ENCODE results near the gene ITGB4.
A peak's percentile ranks its signal among the peaks of the same experiment; 100 is the strongest.

ITGB4 gene

DNA sequence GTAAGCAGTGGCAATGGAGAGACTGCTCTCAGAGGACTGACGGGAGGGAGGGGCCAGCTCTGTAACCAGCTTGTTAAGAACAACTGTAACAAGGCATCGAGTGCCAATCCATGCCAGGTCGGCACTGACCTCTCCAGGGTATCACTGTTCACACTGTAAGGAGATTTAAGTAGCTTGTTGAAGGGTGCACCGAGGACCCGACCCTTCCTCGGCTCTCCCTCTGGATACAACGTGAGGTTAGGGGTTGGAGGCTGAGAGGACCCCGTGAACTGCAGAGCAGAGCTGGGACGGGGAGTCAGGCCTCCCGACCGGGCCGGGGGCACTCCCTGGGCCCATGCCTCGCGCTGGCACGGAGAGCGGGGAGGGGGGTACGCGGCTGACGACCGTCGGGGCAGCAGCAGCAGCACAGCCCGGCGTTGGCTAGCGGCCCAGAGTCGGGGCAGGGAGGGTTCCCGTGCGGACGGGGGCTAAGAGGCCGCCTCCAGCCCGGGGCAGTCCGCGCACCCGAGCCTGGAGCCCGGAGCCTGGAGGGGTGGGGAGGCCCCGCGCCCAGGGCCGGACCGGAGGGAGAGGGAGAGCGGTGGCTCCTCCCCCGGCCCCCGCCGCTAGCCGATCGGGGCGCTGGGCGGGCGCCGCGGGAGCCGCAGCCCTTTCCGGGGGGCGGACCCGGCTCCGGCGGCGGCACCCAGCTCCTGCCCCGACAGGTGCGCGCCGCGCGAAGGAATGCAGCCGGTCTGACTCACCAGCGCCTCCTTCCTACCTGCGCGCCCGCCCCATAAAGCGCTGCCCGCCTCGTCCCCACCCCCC is at the start of gene ITGB4:
TSS of gene ITGB4 (plus strand) at position 804 of the 807 bp plus-strand sequence. CDS start 3,245 bp downstream, outside the sequence.
- H3K4me3 ChIP-seq (ENCODE audit: low read length), result no peak within 1 kb of the TSS
- no peak for DNase-seq (ENCODE audit: low read depth)

DNA sequence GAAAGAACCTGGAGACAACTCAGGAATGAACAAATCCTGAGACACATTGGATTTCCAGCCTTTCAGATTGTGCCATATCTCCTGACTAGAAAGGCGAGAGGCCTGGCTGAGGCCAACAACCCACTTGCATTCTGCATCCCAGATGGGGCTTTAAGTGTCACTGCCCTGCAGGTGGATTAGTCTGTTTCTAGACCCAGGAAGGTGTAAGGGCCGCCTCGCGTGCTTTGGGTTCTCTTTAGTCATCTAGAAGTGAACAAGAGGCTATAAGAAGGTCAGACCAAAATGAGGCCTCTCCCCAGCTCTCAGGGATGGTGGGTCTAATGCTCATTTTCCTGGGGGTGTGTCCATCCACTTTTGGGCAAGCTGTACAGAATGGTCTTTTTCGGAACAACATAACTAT is 49.2 kb upstream of the ITGB4 start:
- DNase-seq (ENCODE audit: low read depth), result no peak
- H3K4me3 ChIP-seq (ENCODE audit: low read length), result no peak overlapping the region
- TF ChIP-seq, protein P1, sequence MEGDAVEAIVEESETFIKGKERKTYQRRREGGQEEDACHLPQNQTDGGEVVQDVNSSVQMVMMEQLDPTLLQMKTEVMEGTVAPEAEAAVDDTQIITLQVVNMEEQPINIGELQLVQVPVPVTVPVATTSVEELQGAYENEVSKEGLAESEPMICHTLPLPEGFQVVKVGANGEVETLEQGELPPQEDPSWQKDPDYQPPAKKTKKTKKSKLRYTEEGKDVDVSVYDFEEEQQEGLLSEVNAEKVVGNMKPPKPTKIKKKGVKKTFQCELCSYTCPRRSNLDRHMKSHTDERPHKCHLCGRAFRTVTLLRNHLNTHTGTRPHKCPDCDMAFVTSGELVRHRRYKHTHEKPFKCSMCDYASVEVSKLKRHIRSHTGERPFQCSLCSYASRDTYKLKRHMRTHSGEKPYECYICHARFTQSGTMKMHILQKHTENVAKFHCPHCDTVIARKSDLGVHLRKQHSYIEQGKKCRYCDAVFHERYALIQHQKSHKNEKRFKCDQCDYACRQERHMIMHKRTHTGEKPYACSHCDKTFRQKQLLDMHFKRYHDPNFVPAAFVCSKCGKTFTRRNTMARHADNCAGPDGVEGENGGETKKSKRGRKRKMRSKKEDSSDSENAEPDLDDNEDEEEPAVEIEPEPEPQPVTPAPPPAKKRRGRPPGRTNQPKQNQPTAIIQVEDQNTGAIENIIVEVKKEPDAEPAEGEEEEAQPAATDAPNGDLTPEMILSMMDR (conservative IDR thresholded peaks at IDR 0.05; ENCODE audit: low read length), result no peak

More for the DNA sequence above, at the start of gene ITGB4:
- TF ChIP-seq, protein P1 (conservative IDR thresholded peaks at IDR 0.05; ENCODE audit: low read length), result no peak

DNA sequence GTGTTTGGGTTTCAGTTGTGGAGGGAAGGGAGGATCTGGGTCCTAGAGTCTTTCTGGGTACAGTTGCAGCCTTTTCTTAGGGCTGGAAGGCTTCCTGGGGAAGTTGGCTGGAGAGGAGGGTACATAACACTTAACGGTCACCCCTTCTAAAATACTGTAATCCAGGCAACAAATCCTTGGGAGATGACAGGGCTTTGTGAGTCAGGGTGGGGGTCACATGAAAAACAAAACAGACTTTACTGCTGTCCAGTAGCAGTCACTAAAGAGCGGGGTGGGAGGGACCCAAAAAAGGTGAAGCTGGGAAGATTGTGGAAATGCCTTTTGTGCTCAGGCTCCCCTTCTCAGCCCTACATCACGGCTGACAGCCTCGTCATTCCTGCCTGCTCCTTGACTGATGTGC is 47.8 kb upstream of the ITGB4 start:
- no peak overlapping the region for H3K4me3 ChIP-seq (ENCODE audit: low read length)
- TF ChIP-seq, protein P1 (conservative IDR thresholded peaks at IDR 0.05; ENCODE audit: low read length), result no peak
- no peak for DNase-seq (ENCODE audit: low read depth)

DNA sequence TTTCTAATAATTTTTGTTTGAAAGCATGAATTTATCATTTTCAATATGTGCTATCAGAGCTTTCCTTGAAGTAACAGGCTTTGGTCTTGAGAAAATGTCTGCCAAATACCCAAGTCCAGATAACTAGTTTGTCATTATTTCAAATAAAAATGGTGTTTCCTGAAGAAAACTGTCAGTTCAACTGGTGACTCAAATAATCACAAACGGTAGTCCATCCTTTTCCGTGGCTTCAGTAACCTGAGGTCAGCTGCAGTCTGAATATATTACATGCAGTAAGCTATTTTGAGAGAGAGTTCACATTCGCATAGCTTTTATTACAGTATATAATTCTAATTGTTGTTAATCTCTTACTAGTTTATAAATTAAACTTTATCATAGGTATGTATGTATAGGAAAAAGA is 44.8 kb upstream of the ITGB4 start:
- no peak overlapping the region for H3K4me3 ChIP-seq (ENCODE audit: low read length)
- TF ChIP-seq, protein P1 (conservative IDR thresholded peaks at IDR 0.05; ENCODE audit: low read length), result no peak
- no peak for DNase-seq (ENCODE audit: low read depth)

DNA sequence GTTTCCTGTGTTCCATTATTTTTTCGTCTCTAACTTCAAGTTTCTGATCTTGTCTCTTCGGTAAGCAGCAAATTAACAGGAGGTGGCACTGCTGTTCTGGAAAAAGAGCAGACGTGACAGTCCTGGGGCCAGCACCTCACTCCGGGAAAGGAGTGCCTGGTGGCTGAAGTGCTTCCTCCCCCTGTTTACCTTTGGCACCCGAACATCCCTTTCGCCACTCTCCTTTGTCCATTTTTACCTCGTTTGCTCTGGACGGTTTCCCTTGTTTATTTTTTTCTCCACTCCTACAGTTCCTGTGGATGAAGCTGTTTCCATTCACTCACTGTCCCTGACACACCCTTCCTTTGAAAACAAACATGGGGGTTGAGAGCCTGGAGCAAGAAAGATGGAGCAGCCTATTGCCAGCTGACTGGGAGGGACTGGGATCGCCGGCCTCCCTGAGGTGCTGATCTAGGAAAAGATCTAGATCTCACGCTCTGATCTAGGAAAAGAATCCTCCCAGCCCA is 41.5 kb upstream of the ITGB4 start:
- peak; percentile 42 for DNase-seq (ENCODE audit: low read depth)
- TF ChIP-seq, protein P1 (conservative IDR thresholded peaks at IDR 0.05; ENCODE audit: low read length), result peak; percentile 42
- H3K4me3 ChIP-seq (ENCODE audit: low read length), result no peak overlapping the region

DNA sequence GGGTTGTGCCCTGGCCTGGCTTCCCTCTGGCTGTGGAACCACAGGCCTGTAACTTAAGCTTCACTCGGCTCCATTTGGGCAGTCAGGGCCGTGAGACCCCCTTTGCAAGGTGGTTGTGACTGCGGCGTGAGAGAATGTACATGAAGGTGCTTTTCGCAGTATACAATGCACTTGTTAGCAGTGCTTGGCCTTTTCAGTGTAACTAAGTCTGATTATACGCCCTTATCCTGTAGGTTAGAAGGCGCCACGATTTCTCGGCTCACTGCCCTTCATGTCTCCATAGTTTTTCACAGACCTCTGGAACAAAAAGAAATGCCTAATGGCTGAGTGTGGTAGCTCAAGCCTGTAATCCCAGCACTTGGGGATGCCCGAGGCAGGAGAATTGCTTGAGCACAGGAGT is 40.8 kb upstream of the ITGB4 start:
- TF ChIP-seq, protein P1 (conservative IDR thresholded peaks at IDR 0.05; ENCODE audit: low read length), result no peak
- no peak for DNase-seq (ENCODE audit: low read depth)
- no peak overlapping the region for H3K4me3 ChIP-seq (ENCODE audit: low read length)

DNA sequence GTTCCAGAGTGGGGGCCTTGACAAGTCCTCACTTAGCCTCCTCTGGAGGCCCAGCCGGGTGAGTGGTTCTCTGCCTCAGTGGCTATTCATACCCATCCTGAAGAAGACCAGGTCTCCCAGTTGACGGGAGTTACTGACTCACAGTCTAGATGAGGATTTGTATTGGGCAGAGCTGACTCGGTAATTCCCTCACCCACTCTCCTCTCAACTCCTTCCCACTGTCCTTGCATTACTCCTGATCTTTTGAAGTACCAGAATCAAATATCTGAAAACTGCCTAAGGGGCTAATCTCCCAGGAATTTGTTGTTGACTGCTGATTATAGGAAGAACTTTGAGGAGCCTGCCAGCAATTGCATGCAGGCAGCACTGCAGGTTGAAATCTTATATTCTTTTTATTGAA is 40.0 kb upstream of the ITGB4 start:
- peak; percentile 52 for DNase-seq (ENCODE audit: low read depth)
- TF ChIP-seq, protein P1 (conservative IDR thresholded peaks at IDR 0.05; ENCODE audit: low read length), result no peak
- no peak overlapping the region for H3K4me3 ChIP-seq (ENCODE audit: low read length)
